HG03139 (cell line): Measurements from ENCODE around the gene ZNF747.

ENCODE experiments used
- ATAC-seq: cut with Tn5 transposase; IDR thresholded peaks from one replicate; pipeline ENCODE4 v1.9.1; 2021; ENCODE audit not compliant: unreplicated experiment

ZNF747 gene

GRCh38 chr16:30519120-30520049 lies 15.3 kb downstream of the ZNF747 start:
- ATAC-seq: no peak

GRCh38 chr16:30518552-30518951 lies 16.1 kb downstream of the ZNF747 start:
- ATAC-seq: no peak

- ATAC-seq: no peak
Measured at GRCh38 chr16:30515275-30515674, 19.4 kb downstream of the ZNF747 start.

- ATAC-seq: no peak
Measured at GRCh38 chr16:30511509-30511908, 23.1 kb downstream of the ZNF747 start.

GRCh38 chr16:30510376-30510938 lies 24.2 kb downstream of the ZNF747 start:
- no peak for ATAC-seq

- ATAC-seq: no peak
Measured at GRCh38 chr16:30509081-30509765, 25.4 kb downstream of the ZNF747 start.

- no peak for ATAC-seq
Measured at GRCh38 chr16:30503403-30504296, 31.0 kb downstream of the ZNF747 start.

- no peak for ATAC-seq
Measured at GRCh38 chr16:30499284-30499683, 35.4 kb downstream of the ZNF747 start.

GRCh38 chr16:30494709-30495108 lies 39.9 kb downstream of the ZNF747 start:
- no peak for ATAC-seq

GRCh38 chr16:30493941-30494488 lies 40.6 kb downstream of the ZNF747 start:
- ATAC-seq: no peak

- ATAC-seq: no peak
Measured at GRCh38 chr16:30491744-30492308, 42.8 kb downstream of the ZNF747 start.

GRCh38 chr16:30491229-30491628 lies 43.4 kb downstream of the ZNF747 start:
- no peak for ATAC-seq

- no peak for ATAC-seq
Measured at GRCh38 chr16:30490210-30490609, 44.4 kb downstream of the ZNF747 start.

GRCh38 chr16:30488764-30489605 lies 45.7 kb downstream of the ZNF747 start:
- no peak for ATAC-seq

- no peak for ATAC-seq
Measured at GRCh38 chr16:30485818-30486436, 48.7 kb downstream of the ZNF747 start.

- no peak for ATAC-seq
Measured at GRCh38 chr16:30484887-30485286, 49.8 kb downstream of the ZNF747 start.

- no peak for ATAC-seq
Measured at GRCh38 chr16:30482366-30482765, 52.3 kb downstream of the ZNF747 start.

- ATAC-seq: no peak
Measured at GRCh38 chr16:30481381-30481780, 53.3 kb downstream of the ZNF747 start.
